ENCODE measurements around the gene MTRR.

GRCh38 chr5:7907612-7908011 lies 38.7 kb downstream of the MTRR start:
- TF ChIP-seq CTCF (IDR thresholded peaks at IDR 0.05), result no peak
- TF ChIP-seq POLR2A (IDR thresholded peaks at IDR 0.05), result no peak

All from vagina (tissue), 2 donors.